Vagina (tissue), 2 donors: Measurements from ENCODE around the gene CCL28.

Source experiments
- POLR2A ChIP-seq, 2 donors: fragments of 450-650 bp; IDR thresholded peaks; one replicate each; pipeline ENCODE4 v1.6.1; 2017; ENCODE audit warnings: antibody characterized with exemption in 2 of 2, mild to moderate bottlenecking in 2 of 2, moderate library complexity in 2 of 2
- TF ChIP-seq, protein P1 (sequence below), 3 experiments: fragments of 450-650 bp in 2 of 3; fragments of 200-600 bp in 1 of 3; sonication (generic) in 1 of 3; IDR thresholded peaks; one replicate each; pipeline ENCODE4 v1.5.1; 2017 to 2019; ENCODE audit warnings: antibody characterized with exemption in 3 of 3, mild to moderate bottlenecking in 2 of 3, moderate library complexity in 2 of 3

DNA sequence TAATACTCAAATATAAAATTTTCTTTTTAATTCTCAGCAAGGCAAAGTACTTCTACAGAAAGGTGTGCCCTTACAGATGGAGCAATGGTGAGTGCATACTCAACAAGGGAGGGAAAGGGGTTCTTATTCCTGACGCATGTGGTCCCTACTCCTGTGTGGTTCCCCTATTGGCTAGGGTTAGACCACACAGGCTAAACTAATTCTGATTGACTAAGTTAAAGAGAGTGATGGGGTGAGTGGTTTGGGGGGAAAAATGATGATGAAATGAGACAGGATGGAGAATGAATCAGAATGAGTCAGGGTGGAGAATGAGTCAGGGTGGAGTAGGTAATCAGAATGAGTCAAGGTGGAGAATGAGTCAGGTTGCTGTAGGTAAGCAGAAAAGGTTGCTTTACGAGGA, 76.0 kb downstream of the CCL28 start:
- TF ChIP-seq, protein P1, sequence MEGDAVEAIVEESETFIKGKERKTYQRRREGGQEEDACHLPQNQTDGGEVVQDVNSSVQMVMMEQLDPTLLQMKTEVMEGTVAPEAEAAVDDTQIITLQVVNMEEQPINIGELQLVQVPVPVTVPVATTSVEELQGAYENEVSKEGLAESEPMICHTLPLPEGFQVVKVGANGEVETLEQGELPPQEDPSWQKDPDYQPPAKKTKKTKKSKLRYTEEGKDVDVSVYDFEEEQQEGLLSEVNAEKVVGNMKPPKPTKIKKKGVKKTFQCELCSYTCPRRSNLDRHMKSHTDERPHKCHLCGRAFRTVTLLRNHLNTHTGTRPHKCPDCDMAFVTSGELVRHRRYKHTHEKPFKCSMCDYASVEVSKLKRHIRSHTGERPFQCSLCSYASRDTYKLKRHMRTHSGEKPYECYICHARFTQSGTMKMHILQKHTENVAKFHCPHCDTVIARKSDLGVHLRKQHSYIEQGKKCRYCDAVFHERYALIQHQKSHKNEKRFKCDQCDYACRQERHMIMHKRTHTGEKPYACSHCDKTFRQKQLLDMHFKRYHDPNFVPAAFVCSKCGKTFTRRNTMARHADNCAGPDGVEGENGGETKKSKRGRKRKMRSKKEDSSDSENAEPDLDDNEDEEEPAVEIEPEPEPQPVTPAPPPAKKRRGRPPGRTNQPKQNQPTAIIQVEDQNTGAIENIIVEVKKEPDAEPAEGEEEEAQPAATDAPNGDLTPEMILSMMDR (IDR thresholded peaks at IDR 0.05) = no peak
- no peak for TF ChIP-seq POLR2A (IDR thresholded peaks at IDR 0.05)
